PC-9 (cell line): ENCODE data around the gene CLDN5. TPM values are rescaled to one million over a fixed set of nuclear protein-coding genes. Genes with fewer than 3 reads are reported as not detected.
A peak's percentile ranks its signal among the peaks of the same experiment; 100 is the strongest.

Experiments used
- BruUV-seq: library from RNA; stranded (reverse); fragments of 400-500 nt; replicated peaks from 2 replicates; lab custom pipeline; 2021; lab: Mats Ljungman, UMichigan
- CTCF ChIA-PET: fragments of 300-600 bp; sonication (Branson Sonifier 250); formaldehyde crosslinking; loops from one replicate; lab custom pipeline; 2022; ENCODE audit warnings: antibody characterized with exemption; lab: Charles Lee
- POLR2A ChIA-PET: fragments of 300-600 bp; sonication (Branson Sonifier 250); formaldehyde crosslinking; loops from one replicate; lab custom pipeline; 2022; ENCODE audit warnings: antibody characterized with exemption; ENCODE audit not compliant: unreplicated experiment; lab: Charles Lee
- DNase-seq, 2 experiments: peaks; one replicate each; pipeline versions ENCODE4 v3.0.0 to v3.0.0-alpha.2; 2015 to 2022; ENCODE audit warnings: mixed read lengths in 1 of 2
- H2AFZ ChIP-seq: fragments of 200-600 bp; sonication (generic); 2 replicates; pipeline ENCODE4 v1.8.1; 2017; ENCODE audit warnings: antibody characterized with exemption
- H3F3A ChIP-seq: fragments of 200-600 bp; sonication (generic); 2 replicates; pipeline ENCODE4 v1.8.1; 2017; ENCODE audit warnings: antibody characterized with exemption, mild to moderate bottlenecking, low read depth; ENCODE audit not compliant: insufficient read depth
- H3K27ac ChIP-seq: fragments of 200-600 bp; sonication (generic); 2 replicates; pipeline ENCODE4 v1.6.1; 2016; ENCODE audit warnings: mixed run types
- H3K27me3 ChIP-seq: fragments of 200-600 bp; sonication (generic); 2 replicates; pipeline ENCODE4 v1.6.1; 2016; ENCODE audit warnings: low read depth, mixed run types; ENCODE audit not compliant: insufficient read depth
- H3K36me3 ChIP-seq: fragments of 200-600 bp; sonication (generic); 2 replicates; pipeline ENCODE4 v1.6.1; 2016; ENCODE audit warnings: low read depth, mixed run types
- H3K4me1 ChIP-seq: fragments of 200-600 bp; sonication (generic); replicated peaks from 2 replicates; pipeline ENCODE4 v1.6.1; 2016; ENCODE audit warnings: mixed run types; ENCODE audit not compliant: insufficient read depth
- H3K4me2 ChIP-seq: fragments of 200-600 bp; sonication (generic); 2 replicates; pipeline ENCODE4 v1.6.1; 2017; ENCODE audit warnings: mixed run types
- H3K4me3 ChIP-seq: fragments of 200-600 bp; sonication (generic); 2 replicates; pipeline ENCODE4 v1.6.1; 2016; ENCODE audit warnings: mixed run types
- H3K79me2 ChIP-seq: fragments of 200-600 bp; sonication (generic); 2 replicates; pipeline ENCODE4 v1.6.1; 2017; ENCODE audit warnings: low read depth, mixed run types
- H3K9me2 ChIP-seq: fragments of 200-600 bp; sonication (generic); 2 replicates; pipeline ENCODE4 v1.8.1; 2017; ENCODE audit warnings: mild to moderate bottlenecking; ENCODE audit not compliant: insufficient read depth
- H3K9me3 ChIP-seq: fragments of 200-600 bp; sonication (generic); 2 replicates; pipeline ENCODE4 v1.8.1; 2016; ENCODE audit warnings: low read depth; ENCODE audit not compliant: insufficient read depth
- H4K20me1 ChIP-seq: fragments of 200-600 bp; sonication (generic); 2 replicates; pipeline ENCODE4 v1.8.1; 2017; ENCODE audit not compliant: insufficient read depth
- CTCF ChIP-seq: fragments of 200-600 bp; sonication (generic); conservative IDR thresholded peaks from 2 replicates; pipeline ENCODE4 v1.6.1; 2017; ENCODE audit warnings: mixed run types, antibody characterized with exemption, mild to moderate bottlenecking, moderate library complexity
- EZH2 ChIP-seq: fragments of 200-600 bp; sonication (generic); IDR thresholded peaks from 2 replicates; pipeline ENCODE4 v1.8.0; 2017; ENCODE audit warnings: antibody characterized with exemption, low read depth
- intact Hi-C: fragments of 100-400 bp; cut with micrococcal nuclease; formaldehyde crosslinking; loops from one replicate; pipeline ENCODE4 v1.10.0; 2022; ENCODE audit not compliant: unreplicated experiment
- total RNA-seq: library from RNA; stranded (reverse); gene quantifications from 2 replicates; pipeline ENCODE4 v1.2.3, GENCODE V29; 2021

CLDN5 gene
- total RNA-seq, 1 experiment from 2014 or later = not detected

GRCh38 chr22:19478045-19478900, 45.9 kb downstream of the CLDN5 start:
- Histone ChIP-seq H3K4me1 (peaks cover 15% of the 10 kb centered on the region), H3K4me2 (peak overlapping the region; percentile 96), H3K27ac (peak overlapping the region; percentile 92), H2AFZ (peak overlapping the region; percentile 86), H3K9me3 (no peaks in the 10 kb centered on the region), H3K4me3 (peak overlapping the region; percentile 75), H3K27me3 (no peaks in the 10 kb centered on the region), H3K79me2 (peaks cover 48% of the 10 kb centered on the region), H4K20me1 (peaks cover 24% of the 10 kb centered on the region), H3F3A (no peaks in the 10 kb centered on the region), H3K36me3 (no peaks in the 10 kb centered on the region), H3K9me2 (no peaks in the 10 kb centered on the region)
- DNase-seq = no peak
- ChIA-PET POLR2A (interaction anchor here (0.7 kb wide), 1 partner anchor 293 kb away, joined by 5 read pairs; no protein-coding TSS in a partner anchor), CTCF (interaction anchor here (0.5 to 1.5 kb wide), 3 partner anchors 334 to 1585 kb away, joined by 3 to 16 read pairs (median 4); partner anchors contain the start of gene ESS2)
- intact Hi-C loops = loop anchor here (2.0 to 10.0 kb wide), 3 partner anchors 154 to 299 kb away; partner anchors contain the start of genes CLTCL1 and SLC25A1
- TF ChIP-seq EZH2 (no peak), CTCF (no peak)
- TSS peak; percentile 48 for BruUV-seq

- H3K9me2 ChIP-seq = no peaks in the 10 kb centered on the region
- H2AFZ ChIP-seq = no peak overlapping the region
- no peaks in the 10 kb centered on the region for H3F3A ChIP-seq
- no peak for DNase-seq
- H3K27ac ChIP-seq = no peak overlapping the region
- H3K36me3 ChIP-seq = no peaks in the 10 kb centered on the region
- H3K4me3 ChIP-seq = peak overlapping the region; percentile 75
- peaks cover 24% of the 10 kb centered on the region for H4K20me1 ChIP-seq
- CTCF ChIA-PET = interaction anchor here (0.5 to 1.5 kb wide), 2 partner anchors 333 to 1116 kb away, joined by 4 to 16 read pairs; partner anchors contain the start of gene ESS2
- intact Hi-C loops = loop anchor here (2.0 to 10.0 kb wide), 3 partner anchors 155 to 299 kb away; partner anchors contain the start of genes CLTCL1 and SLC25A1
- no peaks in the 10 kb centered on the region for H3K27me3 ChIP-seq
- H3K4me1 ChIP-seq = peaks cover 15% of the 10 kb centered on the region
- no TSS peak for BruUV-seq
- H3K79me2 ChIP-seq = peaks cover 48% of the 10 kb centered on the region
- no peak; the same call in 1 of the 2 replicates for TF ChIP-seq CTCF
- peak overlapping the region; percentile 96 for H3K4me2 ChIP-seq
- H3K9me3 ChIP-seq = no peaks in the 10 kb centered on the region
- POLR2A ChIA-PET = interaction anchor here (0.7 kb wide), 1 partner anchor 12 kb away, joined by 4 read pairs; no protein-coding TSS in a partner anchor
Measured at GRCh38 chr22:19477321-19478044, 46.7 kb downstream of the CLDN5 start.

- H3K4me2 ChIP-seq = no peak overlapping the region
- ChIA-PET POLR2A (no interaction called here), CTCF (no interaction called here)
- peaks cover 24% of the 10 kb centered on the region for H4K20me1 ChIP-seq
- intact Hi-C loops = loop anchor here (5.0 to 10.0 kb wide), 2 partner anchors 156 to 181 kb away; partner anchors contain the start of gene CLTCL1
- no peak overlapping the region for H3K27ac ChIP-seq
- no TSS peak for BruUV-seq
- H3F3A ChIP-seq = no peaks in the 10 kb centered on the region
- H3K4me1 ChIP-seq = peaks cover 14% of the 10 kb centered on the region
- H3K36me3 ChIP-seq = no peaks in the 10 kb centered on the region
- no peak overlapping the region for H3K4me3 ChIP-seq
- no peak for DNase-seq
- no peaks in the 10 kb centered on the region for H3K9me2 ChIP-seq
- TF ChIP-seq EZH2 = no peak
- TF ChIP-seq CTCF = no peak
- H2AFZ ChIP-seq = no peak overlapping the region
- H3K9me3 ChIP-seq = no peaks in the 10 kb centered on the region
- H3K27me3 ChIP-seq = no peaks in the 10 kb centered on the region
- peaks cover 48% of the 10 kb centered on the region for H3K79me2 ChIP-seq
Measured at GRCh38 chr22:19476023-19476422, 48.2 kb downstream of the CLDN5 start.
